ENCODE measurements around the gene PPP2R2B. TPM values are rescaled to one million over a fixed set of nuclear protein-coding genes. Genes with fewer than 3 reads are reported as not detected.

The PPP2R2B gene
- total RNA-seq, 1 donor from 2014 or later, result 54.1 TPM

DNA sequence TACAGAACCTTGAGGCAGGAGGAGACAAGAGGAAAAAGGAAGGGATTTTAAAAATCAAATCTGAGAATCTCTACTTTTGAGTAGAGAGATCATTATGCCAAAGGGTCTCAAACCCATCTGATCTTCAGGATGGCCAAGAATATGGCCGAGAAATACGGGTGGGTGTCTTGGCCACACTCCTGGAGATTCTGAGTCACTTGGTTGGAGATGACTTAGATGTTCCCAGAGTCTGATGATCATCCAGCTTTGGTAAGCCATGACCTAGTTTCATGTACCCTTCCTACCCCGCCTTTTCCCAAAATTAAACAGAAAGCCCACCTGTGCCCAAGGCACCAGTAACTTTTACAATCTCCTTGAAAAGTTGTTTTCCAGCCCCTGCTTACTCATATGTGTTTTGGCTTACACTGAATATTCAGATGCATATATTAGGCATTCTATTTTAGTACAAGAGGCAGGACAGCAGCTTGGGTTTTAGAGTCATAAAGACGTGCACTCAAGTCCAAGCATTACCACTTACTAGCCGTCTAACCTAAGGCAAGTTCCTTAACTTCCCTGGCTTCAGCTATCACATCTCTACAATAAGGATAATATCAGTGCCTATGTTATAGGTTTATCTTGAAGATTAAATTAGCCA, 195.5 kb downstream of the PPP2R2B start:
- intact Hi-C loops (cut with DNase I), result no loop called here
- DNase-seq (ENCODE audit: low spot score), result no peak
- ATAC-seq, result no peak

- ATAC-seq (no peak), DNase-seq (ENCODE audit: low spot score) (no peak)
- intact Hi-C loops (cut with DNase I), result no loop called here
Measured at GRCh38 chr5:146681585-146682105, 196.9 kb downstream of the PPP2R2B start.

DNA sequence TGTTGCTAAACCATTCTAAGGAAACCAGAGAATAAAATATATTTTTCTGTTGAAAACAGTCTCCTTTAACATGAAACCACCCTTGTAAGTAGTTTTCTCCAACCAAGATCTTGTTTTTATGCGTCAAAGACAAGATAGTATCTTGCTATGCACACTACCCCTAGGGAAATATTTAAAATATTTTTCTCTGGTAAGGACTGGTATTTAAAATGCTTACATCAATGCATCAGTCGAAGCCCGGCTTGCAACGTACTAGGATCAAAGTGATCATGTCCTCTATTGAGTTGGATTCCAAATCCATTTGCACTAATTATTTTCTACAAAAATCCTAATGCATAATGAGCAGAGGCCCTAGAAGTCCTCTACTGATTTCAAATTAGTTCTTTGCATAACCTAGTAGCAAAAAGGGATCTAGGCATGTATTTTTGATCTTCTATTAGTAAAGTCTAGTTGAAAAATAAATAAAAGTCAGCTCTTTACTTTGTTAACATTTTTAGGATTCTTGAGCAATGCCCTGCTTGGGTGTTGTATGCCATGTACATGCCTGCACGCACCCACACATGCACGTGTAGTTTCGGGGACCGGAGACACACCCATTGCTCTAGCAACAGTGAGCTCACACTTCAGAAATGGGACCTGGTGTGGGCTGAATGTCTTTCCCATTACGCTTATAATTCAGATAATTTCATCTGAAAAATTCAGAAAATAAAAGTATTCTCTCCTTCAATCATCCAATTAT, 197.5 kb downstream of the PPP2R2B start:
- ATAC-seq, result no peak
- intact Hi-C loops (cut with DNase I), result no loop called here
- DNase-seq (ENCODE audit: low spot score), result no peak

DNA sequence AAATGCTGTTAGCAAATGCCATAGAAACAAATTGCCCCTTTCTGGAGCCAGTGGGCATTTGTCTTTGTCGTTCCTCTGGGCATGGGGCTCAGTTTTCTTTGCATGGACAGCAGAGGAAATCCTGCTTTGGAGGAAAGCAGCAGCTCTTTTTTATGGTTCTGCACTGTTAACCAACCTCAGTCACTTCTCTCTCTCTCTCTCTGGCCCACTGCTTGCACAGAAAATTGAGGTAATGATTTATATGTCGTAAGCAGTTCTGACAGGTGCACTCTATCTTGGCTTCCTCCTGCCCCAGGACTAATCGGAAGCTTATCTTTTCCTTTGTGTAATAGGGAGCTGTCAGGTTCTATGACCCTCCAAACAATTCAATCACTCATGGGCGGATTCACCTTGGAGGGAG, 202.9 kb downstream of the PPP2R2B start:
- intact Hi-C loops (cut with DNase I), result no loop called here
- ATAC-seq (no peak), DNase-seq (ENCODE audit: low spot score) (no peak)

DNA sequence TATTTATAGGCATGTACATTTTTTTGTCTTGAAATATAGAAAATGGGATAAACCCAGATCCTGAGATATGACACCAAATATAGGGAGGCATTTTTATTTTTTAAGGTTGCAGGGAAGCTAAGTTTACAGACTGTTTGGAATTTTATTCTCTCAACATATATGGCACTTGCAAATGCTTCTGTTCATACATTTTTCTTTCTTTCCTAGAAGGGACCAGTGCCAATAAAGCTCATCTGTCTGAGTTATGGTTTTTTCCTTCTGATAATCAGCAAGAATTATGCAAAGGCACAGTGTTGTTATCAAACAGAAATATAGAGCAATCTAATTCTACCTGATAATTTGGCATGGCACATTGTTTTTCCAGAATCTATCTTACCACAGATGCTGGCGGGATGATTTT, 205.7 kb downstream of the PPP2R2B start:
- DNase-seq (ENCODE audit: low spot score) (no peak), ATAC-seq (no peak)
- intact Hi-C loops (cut with DNase I), result no loop called here

- intact Hi-C loops (cut with DNase I), result no loop called here
- no peak for DNase-seq (ENCODE audit: low spot score)
- no peak for ATAC-seq
Measured at GRCh38 chr5:146671561-146672295, 206.8 kb downstream of the PPP2R2B start.

- no peak for ATAC-seq
- no peak for DNase-seq (ENCODE audit: low spot score)
- intact Hi-C loops (cut with DNase I), result no loop called here
Measured at GRCh38 chr5:146669656-146670055, 208.9 kb downstream of the PPP2R2B start.

DNA sequence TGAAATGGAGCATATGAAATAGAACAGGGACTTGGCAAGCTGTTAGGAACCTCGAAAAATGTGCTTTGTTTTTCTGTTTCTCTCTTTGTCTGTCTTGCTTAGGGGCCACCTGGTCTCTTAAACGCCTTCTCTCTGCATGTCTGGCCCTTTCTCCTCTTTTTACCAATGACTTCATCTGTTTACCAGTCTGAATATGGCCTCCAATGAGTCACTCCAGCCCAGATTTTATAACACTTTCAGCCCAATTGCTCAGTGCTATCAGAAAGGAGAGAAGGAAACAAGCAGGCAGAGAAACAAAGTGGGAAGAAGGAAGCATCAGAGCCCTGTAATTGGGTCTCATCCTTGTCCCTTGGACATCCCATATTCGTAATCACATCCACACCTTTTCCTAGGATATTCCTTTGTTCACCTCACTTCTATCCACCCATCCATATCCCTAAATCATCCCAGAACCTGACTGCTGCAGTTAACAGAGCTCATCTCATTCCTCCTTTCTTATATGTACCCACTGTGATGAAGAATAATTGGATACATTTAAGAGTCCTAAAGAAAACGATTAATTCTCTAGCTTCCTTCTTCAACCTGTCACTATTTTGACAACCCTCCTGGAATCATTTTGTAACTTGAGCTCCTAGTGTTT, 210.8 kb downstream of the PPP2R2B start:
- intact Hi-C loops (cut with DNase I), result no loop called here
- DNase-seq (ENCODE audit: low spot score) (no peak), ATAC-seq (peak; percentile 65)

DNA sequence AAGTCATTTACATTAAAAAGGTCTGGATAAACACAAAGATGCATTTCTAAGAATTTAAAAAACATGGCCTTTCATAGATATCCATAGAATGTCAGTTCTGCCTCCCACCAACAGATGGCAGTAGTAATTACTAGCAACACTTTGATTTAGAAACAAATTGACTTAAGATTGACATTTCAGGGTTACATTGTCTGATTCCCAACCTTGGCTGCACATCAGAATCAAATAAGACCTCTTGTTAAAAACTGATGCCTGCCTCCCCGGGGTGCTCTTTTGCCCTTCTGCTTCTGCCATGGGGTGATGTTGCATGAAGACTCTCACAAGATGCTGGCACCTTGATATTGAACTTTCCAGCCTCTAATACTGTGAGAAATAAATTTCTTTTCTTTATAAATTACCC, 216.3 kb downstream of the PPP2R2B start:
- ATAC-seq (no peak), DNase-seq (ENCODE audit: low spot score) (no peak)
- intact Hi-C loops (cut with DNase I), result no loop called here

DNA sequence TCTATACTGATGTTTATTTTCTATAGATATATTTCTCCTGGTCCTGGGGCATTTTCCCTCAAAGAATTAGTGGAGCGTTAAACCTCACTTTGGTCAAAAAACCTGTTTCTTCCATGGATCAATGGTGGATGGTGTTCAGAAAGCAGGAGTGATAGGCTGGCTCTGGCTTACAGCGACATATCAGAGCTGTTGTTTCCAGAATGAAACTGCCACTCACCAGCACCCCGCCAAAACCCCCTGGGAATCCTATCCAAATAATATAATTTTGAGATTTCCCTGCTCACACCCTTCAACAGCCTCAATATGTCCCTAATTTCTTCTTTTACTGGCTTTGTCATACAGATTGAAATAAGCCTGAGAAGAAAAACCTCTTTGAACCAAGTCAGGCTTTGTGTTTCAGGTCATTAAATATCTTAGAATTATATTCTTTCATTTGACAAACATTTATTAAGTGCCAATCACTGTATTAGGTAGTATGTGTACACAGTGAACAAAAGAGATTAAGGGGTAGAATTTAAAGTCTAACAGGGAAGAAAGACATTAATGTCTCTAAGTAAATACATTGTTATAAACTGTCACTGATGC, 218.1 kb downstream of the PPP2R2B start:
- no peak for ATAC-seq
- no peak for DNase-seq (ENCODE audit: low spot score)
- intact Hi-C loops (cut with DNase I), result no loop called here

DNA sequence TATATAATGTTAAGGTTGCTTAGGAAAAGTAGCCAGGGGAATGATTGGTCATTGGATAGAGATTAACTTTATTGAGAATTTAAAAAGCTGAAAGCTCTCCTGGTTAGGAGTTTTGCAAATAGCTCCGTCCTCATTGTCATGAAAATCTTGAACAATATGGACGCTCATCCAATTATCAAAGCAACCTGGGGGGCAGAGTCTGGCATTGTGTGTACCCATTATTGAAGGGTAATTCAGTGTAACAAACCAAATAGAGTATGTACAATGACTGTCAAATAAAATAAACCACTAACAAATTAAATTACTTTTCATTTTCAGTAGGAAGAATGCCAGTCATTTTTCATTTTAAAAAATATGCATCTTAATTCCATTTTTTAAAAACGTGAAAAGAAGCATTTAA, 218.6 kb downstream of the PPP2R2B start:
- ATAC-seq (no peak), DNase-seq (ENCODE audit: low spot score) (no peak)
- intact Hi-C loops (cut with DNase I), result no loop called here

- no peak for DNase-seq (ENCODE audit: low spot score)
- no peak for ATAC-seq
- intact Hi-C loops (cut with DNase I), result no loop called here
Measured at GRCh38 chr5:146656703-146657102, 221.9 kb downstream of the PPP2R2B start.

- DNase-seq (ENCODE audit: low spot score) (no peak), ATAC-seq (no peak)
- intact Hi-C loops (cut with DNase I), result no loop called here
Measured at GRCh38 chr5:146653560-146653959, 225.0 kb downstream of the PPP2R2B start.

DNA sequence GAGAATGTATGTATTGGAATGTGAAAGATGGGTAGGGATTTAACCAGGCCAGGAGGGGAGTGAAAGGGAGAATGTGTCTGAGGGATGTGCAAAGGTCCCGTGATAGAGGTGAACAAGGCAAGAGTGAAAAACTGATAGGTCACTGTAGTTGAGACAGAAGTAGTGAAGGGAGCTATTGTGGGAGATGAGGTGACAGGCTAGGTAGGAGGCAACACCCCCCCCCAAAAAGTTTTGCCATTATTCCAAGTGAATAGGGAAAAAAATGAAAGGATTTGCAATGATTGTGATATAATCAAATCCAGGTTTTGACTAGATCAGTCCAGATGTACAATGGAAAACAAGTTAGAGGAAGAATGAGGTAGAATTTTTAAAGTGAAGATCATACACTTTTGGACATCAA, 226.0 kb downstream of the PPP2R2B start:
- intact Hi-C loops (cut with DNase I), result no loop called here
- DNase-seq (ENCODE audit: low spot score) (no peak), ATAC-seq (no peak)

DNA sequence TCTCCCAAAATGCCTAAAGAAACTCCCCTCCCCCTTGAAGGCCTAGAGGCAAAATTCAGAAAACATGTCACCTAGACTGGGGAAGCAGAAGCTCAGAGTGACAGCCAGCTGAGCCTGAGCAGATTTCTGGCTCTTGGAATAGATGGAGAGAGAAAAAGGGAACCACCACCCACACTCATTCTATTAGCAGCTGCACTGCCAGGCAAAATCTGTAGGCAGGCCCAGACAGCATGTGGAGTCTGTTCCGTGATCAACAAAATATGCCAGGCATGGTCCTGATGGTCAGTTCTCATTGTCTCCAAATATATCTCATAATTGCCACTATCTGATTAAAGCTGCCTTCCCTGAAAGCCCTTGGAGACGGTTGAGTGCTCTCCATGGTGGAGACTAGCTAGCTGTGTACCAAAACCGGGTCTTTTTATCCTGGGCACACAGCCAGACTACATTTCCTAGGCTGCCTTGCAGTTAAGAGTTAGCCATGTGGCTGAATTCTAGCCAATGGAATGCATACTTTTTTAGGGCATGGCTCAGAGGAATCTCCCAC, 230.8 kb downstream of the PPP2R2B start:
- DNase-seq (ENCODE audit: low spot score), result no peak
- no peak for ATAC-seq
- intact Hi-C loops (cut with DNase I), result no loop called here

GRCh38 chr5:146646441-146646840, 232.1 kb downstream of the PPP2R2B start:
- ATAC-seq, result no peak
- no peak for DNase-seq (ENCODE audit: low spot score)
- intact Hi-C loops (cut with DNase I), result no loop called here

GRCh38 chr5:146645342-146645741, 233.2 kb downstream of the PPP2R2B start:
- ATAC-seq (no peak), DNase-seq (ENCODE audit: low spot score) (no peak)
- intact Hi-C loops (cut with DNase I), result no loop called here

- DNase-seq (ENCODE audit: low spot score) (no peak), ATAC-seq (no peak)
- intact Hi-C loops (cut with DNase I), result no loop called here
Measured at GRCh38 chr5:146644831-146645230, 233.7 kb downstream of the PPP2R2B start.

DNA sequence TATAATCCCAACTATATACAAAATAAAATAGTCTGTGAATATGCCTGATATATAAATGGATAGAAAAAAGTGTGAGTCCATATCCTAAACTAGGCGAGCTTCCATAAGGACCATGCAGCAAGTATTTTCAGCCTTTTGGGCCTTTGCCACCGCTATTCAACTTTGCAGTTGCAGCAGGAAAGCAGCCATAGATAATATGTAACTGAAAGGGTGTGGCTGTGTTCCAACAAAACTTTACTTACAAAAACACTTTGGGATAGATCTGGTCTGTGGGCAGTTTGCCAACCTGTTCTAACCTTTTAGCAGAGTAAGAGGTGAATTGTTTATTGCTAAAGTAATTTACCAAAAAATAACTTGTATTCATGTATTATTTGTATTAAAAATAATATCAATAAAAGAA, 234.8 kb downstream of the PPP2R2B start:
- DNase-seq (ENCODE audit: low spot score), result no peak
- ATAC-seq, result no peak
- intact Hi-C loops (cut with DNase I), result no loop called here
